MM.1S (cell line): ENCODE results near the gene RBM15B.

Experiments used
- DNase-seq: peaks from one replicate; pipeline ENCODE4 v3.0.0-alpha.2; 2015
- H2AFZ ChIP-seq: fragments of 300-600 bp; sonication (generic); 2 replicates; pipeline ENCODE4 v1.6.0; 2016; ENCODE audit warnings: antibody characterized with exemption, low read length
- H3F3A ChIP-seq: fragments of 300-600 bp; sonication (generic); 2 replicates; pipeline ENCODE4 v1.6.1; 2016; ENCODE audit warnings: mild to moderate bottlenecking, antibody characterized with exemption, low read length, moderate library complexity, mixed read lengths; ENCODE audit not compliant: insufficient read depth
- H3K27ac ChIP-seq: fragments of 300-600 bp; sonication (generic); 2 replicates; pipeline ENCODE4 v1.5.1; 2016; ENCODE audit warnings: mild to moderate bottlenecking, low read length
- H3K27me3 ChIP-seq: fragments of 300-600 bp; sonication (generic); replicated peaks from 2 replicates; pipeline ENCODE4 v1.6.0; 2016; ENCODE audit warnings: low read length; ENCODE audit not compliant: insufficient read depth
- H3K36me3 ChIP-seq: fragments of 300-600 bp; sonication (generic); replicated peaks from 2 replicates; pipeline ENCODE4 v1.6.1; 2016; ENCODE audit warnings: mild to moderate bottlenecking, low read length, mixed read lengths; ENCODE audit not compliant: insufficient read depth
- H3K4me1 ChIP-seq: fragments of 300-600 bp; sonication (generic); 2 replicates; pipeline ENCODE4 v1.6.1; 2016; ENCODE audit warnings: low read length, mixed read lengths
- H3K4me2 ChIP-seq: fragments of 300-600 bp; sonication (generic); 2 replicates; pipeline ENCODE4 v1.6.0; 2016; ENCODE audit warnings: low read depth, low read length
- H3K4me3 ChIP-seq: fragments of 300-600 bp; sonication (generic); 2 replicates; pipeline ENCODE4 v1.5.1; 2016; ENCODE audit warnings: low read length, mixed read lengths
- H3K79me2 ChIP-seq: fragments of 300-600 bp; sonication (generic); 2 replicates; pipeline ENCODE4 v1.6.1; 2016; ENCODE audit warnings: mixed run types, low read length, mixed read lengths
- H3K9ac ChIP-seq: fragments of 300-600 bp; sonication (generic); 2 replicates; pipeline ENCODE4 v1.6.1; 2016; ENCODE audit warnings: low read length, mixed read lengths
- H3K9me2 ChIP-seq: fragments of 300-600 bp; sonication (generic); replicated peaks from 2 replicates; pipeline ENCODE4 v1.6.1; 2016; ENCODE audit warnings: mild to moderate bottlenecking, low read length, mixed read lengths; ENCODE audit not compliant: insufficient read depth
- H3K9me3 ChIP-seq: fragments of 300-600 bp; sonication (generic); replicated peaks from 2 replicates; pipeline ENCODE4 v1.6.1; 2016; ENCODE audit warnings: mild to moderate bottlenecking, low read length, mixed read lengths; ENCODE audit not compliant: insufficient read depth
- H4K20me1 ChIP-seq: fragments of 300-600 bp; sonication (generic); 2 replicates; pipeline ENCODE4 v1.6.1; 2016; ENCODE audit warnings: mild to moderate bottlenecking, low read length, moderate library complexity, mixed read lengths; ENCODE audit not compliant: insufficient read depth
- EZH2 ChIP-seq: fragments of 300-600 bp; sonication (generic); optimal IDR thresholded peaks from 2 replicates; pipeline ENCODE3; 2017; ENCODE audit warnings: low read depth, mild to moderate bottlenecking, antibody characterized with exemption, low read length, mixed read lengths
- EZH2phosphoT487 ChIP-seq: fragments of 300-600 bp; sonication (generic); IDR thresholded peaks from 2 replicates; pipeline ENCODE4 v1.6.1; 2018; ENCODE audit warnings: antibody characterized with exemption, low read length
- TF ChIP-seq, protein P1 (sequence below): fragments of 300-600 bp; sonication (generic); IDR thresholded peaks from 2 replicates; pipeline ENCODE4 v1.5.1; 2016; ENCODE audit warnings: antibody characterized with exemption, low read length, mixed read lengths

Gene RBM15B

DNA sequence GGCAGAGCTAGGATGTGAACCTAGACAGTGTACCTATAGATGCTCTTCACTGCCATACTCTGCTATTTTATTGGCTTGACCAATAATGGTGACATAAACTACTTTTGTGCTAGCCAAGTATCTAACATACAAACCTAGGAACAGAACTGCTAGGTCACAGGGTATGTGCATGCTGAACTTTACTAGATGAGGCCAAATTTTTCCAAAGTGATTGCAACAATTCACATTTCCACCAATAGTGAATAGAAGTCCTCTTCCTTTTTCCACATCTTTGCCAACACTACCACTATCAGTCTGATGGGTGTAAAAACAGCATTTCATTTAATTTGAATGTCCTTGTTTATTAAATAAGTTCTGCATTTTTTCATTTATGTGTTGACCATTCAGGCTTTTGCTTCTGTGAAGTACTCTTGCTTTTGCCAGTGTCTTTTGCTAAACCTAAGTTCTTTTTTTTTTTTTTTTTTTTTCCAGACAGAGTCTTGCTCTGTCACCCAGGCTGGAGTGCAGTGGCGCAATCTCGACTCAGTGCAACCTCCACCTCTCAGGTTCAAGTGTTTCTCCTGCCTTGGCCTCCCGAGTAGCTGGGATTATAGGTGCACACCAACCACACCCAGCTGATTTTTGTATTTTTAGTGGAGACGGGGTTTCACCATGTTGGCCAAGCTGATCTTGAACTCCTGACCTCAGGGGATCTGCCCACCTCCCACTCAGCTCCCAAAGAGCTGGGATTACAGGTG lies 54.6 kb downstream of the RBM15B start:
- no peaks in the 10 kb centered on the region for H3K9me2 ChIP-seq
- no peak for DNase-seq
- H2AFZ ChIP-seq, result no peak overlapping the region
- no peaks in the 10 kb centered on the region; the same call in 1 of the 2 replicates for H3K36me3 ChIP-seq
- no peaks in the 10 kb centered on the region for H3K27me3 ChIP-seq
- no peak overlapping the region for H3K4me3 ChIP-seq
- no peaks in the 10 kb centered on the region for H4K20me1 ChIP-seq
- H3K4me1 ChIP-seq, result no peaks in the 10 kb centered on the region
- no peaks in the 10 kb centered on the region for H3F3A ChIP-seq
- H3K79me2 ChIP-seq, result peaks cover 48% of the 10 kb centered on the region
- H3K9me3 ChIP-seq, result no peaks in the 10 kb centered on the region
- H3K27ac ChIP-seq, result no peak overlapping the region
- H3K9ac ChIP-seq, result no peak overlapping the region
- no peak overlapping the region for H3K4me2 ChIP-seq
- TF ChIP-seq, protein P1, sequence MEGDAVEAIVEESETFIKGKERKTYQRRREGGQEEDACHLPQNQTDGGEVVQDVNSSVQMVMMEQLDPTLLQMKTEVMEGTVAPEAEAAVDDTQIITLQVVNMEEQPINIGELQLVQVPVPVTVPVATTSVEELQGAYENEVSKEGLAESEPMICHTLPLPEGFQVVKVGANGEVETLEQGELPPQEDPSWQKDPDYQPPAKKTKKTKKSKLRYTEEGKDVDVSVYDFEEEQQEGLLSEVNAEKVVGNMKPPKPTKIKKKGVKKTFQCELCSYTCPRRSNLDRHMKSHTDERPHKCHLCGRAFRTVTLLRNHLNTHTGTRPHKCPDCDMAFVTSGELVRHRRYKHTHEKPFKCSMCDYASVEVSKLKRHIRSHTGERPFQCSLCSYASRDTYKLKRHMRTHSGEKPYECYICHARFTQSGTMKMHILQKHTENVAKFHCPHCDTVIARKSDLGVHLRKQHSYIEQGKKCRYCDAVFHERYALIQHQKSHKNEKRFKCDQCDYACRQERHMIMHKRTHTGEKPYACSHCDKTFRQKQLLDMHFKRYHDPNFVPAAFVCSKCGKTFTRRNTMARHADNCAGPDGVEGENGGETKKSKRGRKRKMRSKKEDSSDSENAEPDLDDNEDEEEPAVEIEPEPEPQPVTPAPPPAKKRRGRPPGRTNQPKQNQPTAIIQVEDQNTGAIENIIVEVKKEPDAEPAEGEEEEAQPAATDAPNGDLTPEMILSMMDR, result no peak
- TF ChIP-seq EZH2phosphoT487 (no peak), EZH2 (no peak)
